GM10847 (cell line): Measurements from ENCODE around the gene CAPN10.

ENCODE experiments used
- POLR2A ChIP-seq: IDR thresholded peaks from 2 replicates; pipeline ENCODE4 v1.6.1; 2011; ENCODE audit not compliant: insufficient read length; ENCODE audit errors: extremely low read depth

The CAPN10 gene

GRCh38 chr2:240599141-240599583, 12.6 kb downstream of the CAPN10 start:
- TF ChIP-seq POLR2A = no peak

GRCh38 chr2:240600451-240600961, 14.0 kb downstream of the CAPN10 start:
- no peak for TF ChIP-seq POLR2A

- no peak for TF ChIP-seq POLR2A
Measured at GRCh38 chr2:240601061-240601830, 14.7 kb downstream of the CAPN10 start.

- no peak for TF ChIP-seq POLR2A
Measured at GRCh38 chr2:240601831-240602160, 15.3 kb downstream of the CAPN10 start.

GRCh38 chr2:240602266-240603050, 15.9 kb downstream of the CAPN10 start:
- TF ChIP-seq POLR2A = no peak

- no peak for TF ChIP-seq POLR2A
Measured at GRCh38 chr2:240603081-240603835, 16.7 kb downstream of the CAPN10 start.

- TF ChIP-seq POLR2A = no peak
Measured at GRCh38 chr2:240603846-240604245, 17.3 kb downstream of the CAPN10 start.

GRCh38 chr2:240604291-240604938, 17.9 kb downstream of the CAPN10 start:
- TF ChIP-seq POLR2A = no peak

- TF ChIP-seq POLR2A = no peak
Measured at GRCh38 chr2:240604939-240605716, 18.6 kb downstream of the CAPN10 start.

- no peak for TF ChIP-seq POLR2A
Measured at GRCh38 chr2:240605867-240606743, 19.6 kb downstream of the CAPN10 start.

- TF ChIP-seq POLR2A = no peak
Measured at GRCh38 chr2:240611601-240612210, 25.2 kb downstream of the CAPN10 start.

GRCh38 chr2:240613781-240614180, 27.2 kb downstream of the CAPN10 start:
- TF ChIP-seq POLR2A = no peak

GRCh38 chr2:240614391-240614790, 27.9 kb downstream of the CAPN10 start:
- TF ChIP-seq POLR2A = no peak

- TF ChIP-seq POLR2A = no peak
Measured at GRCh38 chr2:240615396-240615795, 28.9 kb downstream of the CAPN10 start.
